HG03558 (cell line): ENCODE measurements around the gene RER1.

Source experiments
- ATAC-seq: cut with Tn5 transposase; IDR thresholded peaks from one replicate; pipeline ENCODE4 v1.9.1; 2021; ENCODE audit warnings: moderate number of reproducible peaks; ENCODE audit not compliant: unreplicated experiment; ENCODE audit errors: extremely low read depth

RER1 gene

DNA sequence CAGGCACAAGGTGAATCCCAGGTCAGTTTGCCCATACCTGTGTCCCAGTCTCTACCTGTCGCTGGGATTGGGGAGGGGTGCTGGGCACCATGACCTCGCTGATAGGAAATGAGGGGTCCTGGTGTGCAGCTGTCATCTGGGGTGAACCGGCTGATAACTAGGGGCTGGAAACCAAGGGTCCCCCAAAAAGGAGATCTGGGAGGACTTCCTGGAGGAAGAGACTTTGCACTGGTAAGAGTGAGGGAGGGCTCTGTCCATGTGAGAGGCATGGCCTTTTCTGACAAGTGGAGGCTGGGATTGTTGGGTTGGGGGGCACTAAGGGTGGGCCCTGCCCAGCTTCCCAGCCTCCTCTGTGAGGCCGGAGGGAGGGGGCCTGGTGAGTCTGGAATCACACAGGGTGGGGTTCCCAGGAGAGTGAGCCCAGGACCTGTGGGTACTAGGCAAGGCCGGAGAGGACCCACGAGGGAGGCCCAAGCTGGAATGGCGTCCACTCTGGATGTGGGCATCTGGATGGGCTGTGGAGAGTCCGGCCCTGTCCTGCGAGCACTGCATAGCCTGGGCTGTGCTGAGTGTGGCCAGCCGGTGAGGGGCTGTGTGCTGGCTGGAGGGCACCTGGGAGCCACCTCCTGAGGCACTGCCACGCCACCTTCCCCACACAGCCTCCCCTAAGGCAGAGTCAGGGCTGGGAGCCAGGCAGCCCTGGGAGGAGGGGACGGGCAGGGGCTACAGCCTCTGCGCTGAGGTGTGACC is 25.6 kb downstream of the RER1 start:
- no peak for ATAC-seq

DNA sequence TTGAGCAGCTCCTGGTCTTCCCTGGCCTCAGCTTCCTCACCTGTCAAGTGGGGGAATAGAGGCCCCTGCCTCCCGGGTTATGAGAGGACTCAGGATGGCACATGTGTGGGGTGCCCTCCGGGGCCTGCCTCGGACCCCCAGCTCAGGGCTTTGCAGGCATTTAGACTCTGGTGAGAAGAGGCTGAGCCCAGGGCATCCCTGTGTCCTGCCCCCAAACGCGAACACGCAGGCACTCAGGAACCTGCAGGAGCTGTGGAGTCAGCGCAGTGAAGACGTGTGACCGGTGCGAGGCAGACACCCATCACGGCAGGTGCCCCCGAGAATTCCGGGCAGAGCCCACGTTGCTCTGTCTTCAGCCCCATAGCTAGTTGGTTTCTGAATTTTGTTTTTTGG is 26.2 kb downstream of the RER1 start:
- ATAC-seq, result no peak

DNA sequence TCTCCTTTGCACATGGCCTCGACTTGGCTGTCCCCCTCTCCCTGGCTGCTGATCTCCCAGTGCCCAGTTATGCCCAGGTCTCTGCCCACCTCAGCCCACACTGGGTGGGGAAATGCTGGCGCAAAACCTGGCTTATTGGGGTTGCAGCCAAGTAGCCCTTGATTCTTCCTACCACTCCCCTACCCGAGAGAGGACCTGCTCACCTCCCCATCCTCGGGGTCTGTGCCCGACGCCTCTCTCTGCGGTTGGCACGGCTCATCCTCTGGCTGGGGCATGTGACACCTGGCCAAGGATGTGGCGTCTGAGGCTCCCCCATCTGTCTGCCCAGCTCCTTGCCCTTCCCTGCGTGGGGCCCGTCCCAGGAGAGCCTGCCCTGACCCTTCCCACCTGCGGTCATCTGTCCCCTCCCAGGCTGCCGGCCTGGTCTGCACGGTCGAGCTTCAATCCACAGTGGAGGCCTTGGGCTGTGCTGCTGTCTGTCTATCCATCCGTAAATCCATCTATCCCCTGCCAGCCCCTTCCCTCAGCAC is 27.2 kb downstream of the RER1 start:
- ATAC-seq, result no peak

DNA sequence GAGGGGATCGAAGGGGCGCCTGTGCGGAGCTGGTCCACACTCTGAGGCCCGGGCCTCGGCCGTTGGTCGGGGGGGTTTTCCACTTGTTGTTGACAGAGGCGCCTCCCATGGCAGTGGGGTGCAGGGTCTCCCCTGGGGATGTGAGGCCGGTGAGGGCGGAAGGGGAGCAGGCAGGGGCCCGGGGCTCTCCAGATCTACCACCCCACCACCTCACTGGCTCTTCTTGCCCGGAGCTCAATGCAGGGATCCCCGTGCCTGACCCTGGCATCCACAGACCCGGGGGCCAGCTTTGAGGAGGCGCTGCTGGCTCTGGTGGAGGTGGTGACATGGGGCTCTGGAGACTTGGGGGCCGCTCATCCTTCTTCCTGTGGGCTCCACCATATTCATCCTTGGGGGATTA is 27.8 kb downstream of the RER1 start:
- no peak for ATAC-seq

DNA sequence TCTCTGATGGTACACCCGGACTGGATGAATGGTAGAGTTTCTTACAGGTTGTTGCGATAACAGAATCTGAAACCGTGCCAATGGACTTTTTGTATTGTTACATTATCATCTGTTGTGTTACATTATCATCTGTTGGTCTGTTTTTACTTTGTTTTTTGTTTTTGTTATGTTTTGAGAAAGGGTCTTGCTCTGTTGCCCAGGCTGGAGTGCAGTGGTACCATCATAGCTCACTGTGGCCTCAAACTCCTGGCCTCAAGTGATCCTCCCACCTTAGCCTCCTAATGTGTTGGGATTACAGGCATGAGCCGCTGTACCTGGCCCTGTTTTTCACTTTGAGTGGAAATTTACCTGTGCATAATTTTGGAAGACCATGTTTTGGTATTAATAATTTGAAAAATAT is 30.9 kb downstream of the RER1 start:
- no peak for ATAC-seq

DNA sequence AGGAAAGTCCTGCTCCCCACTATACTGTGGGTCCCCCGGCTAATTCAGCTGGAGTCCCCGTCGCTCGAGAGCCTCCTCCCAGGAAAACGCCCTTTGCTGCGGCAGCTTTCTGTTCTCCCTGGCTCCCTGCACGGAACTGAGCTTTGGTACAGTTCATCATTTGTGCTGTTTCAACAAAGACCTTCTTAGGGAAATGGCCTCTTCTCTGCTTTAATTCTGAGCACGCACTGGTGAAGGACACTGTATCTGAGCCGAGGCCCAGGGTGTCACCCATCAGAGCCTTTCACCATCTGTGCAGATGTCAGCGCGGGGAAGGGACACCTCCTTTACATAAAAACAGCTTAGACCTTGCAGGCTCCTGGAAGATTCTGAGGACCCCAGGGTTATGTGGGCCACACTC is 34.3 kb downstream of the RER1 start:
- no peak for ATAC-seq

DNA sequence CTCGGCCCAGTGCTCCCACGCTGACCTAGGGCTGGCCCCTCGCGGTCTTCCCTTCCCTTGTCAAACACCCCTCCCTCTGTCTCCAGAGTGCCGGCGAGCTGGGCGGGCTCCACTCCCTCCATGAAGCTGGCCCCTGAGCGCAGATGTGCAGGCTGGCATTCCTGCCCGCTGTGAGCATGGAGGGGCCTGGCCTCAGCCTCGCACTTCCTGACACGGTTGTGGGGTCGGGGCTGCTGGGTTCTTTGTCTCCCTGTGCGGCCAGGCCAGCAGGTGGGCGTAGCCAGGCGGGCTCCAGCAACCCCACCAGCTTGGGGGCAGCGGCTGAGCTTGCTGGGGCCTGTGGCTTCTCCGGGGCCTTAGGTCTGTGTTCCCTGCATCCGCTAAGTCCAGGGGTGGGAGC is 34.9 kb downstream of the RER1 start:
- ATAC-seq, result no peak

DNA sequence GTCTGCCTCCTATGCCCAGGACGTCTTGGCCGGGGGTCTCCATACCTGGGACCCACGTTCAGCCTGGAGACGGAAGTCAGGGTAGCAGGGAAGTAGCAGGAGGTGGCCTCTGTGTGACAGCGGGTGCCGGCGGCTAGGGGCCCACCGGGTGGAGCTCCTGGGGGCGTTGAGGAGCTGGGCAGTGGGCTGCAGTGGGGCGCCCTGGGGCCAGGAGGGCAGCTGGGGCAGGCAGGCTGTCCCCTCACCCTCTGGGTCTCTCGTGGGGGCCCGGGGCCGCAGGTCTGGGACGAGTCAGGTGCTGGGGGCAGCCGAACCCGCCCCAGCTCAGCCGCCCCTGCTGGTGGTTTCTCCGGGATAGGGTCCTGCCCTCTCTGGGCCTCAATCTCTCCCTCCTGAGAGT is 35.4 kb downstream of the RER1 start:
- ATAC-seq, result no peak

DNA sequence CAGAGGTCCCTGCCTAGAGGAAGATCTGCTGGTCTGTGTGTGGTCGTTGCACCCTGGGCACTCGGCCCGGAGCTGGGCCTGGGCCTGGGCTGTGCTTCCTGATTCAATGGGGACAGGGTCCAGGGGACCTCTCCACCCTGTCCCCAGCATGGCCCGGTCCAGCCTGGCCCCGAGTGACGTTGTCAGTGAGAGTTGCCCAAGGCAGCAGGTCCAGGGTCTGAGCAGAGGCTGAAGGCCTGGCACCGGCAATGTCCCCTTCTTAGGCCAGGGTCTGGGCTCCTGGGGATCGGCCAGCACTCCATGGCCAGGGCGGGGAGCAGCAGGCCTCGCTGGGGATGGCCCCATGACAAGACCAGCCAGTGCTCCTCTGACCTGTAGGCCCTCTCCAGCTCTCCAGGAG is 36.3 kb downstream of the RER1 start:
- ATAC-seq, result no peak

DNA sequence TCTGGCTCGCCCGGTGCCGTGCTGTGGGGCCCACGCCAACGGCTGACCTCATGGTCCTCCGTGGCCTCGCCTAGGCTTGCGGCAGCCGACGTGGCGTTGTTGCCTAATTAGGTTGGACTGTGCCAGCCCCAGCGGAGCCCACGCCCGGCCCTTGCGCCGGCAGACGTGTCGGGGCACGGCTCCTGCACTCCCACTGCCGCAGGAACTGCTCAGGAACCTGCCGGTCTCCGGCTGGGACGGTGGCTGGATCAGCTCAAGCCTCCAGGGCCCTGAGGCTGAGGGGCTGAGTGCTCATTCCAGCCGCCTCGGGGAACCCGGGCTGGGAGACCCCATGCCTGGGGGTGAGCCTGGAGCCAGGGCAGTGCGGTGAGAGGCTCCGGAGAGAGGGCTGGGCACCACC is 36.8 kb downstream of the RER1 start:
- no peak for ATAC-seq

DNA sequence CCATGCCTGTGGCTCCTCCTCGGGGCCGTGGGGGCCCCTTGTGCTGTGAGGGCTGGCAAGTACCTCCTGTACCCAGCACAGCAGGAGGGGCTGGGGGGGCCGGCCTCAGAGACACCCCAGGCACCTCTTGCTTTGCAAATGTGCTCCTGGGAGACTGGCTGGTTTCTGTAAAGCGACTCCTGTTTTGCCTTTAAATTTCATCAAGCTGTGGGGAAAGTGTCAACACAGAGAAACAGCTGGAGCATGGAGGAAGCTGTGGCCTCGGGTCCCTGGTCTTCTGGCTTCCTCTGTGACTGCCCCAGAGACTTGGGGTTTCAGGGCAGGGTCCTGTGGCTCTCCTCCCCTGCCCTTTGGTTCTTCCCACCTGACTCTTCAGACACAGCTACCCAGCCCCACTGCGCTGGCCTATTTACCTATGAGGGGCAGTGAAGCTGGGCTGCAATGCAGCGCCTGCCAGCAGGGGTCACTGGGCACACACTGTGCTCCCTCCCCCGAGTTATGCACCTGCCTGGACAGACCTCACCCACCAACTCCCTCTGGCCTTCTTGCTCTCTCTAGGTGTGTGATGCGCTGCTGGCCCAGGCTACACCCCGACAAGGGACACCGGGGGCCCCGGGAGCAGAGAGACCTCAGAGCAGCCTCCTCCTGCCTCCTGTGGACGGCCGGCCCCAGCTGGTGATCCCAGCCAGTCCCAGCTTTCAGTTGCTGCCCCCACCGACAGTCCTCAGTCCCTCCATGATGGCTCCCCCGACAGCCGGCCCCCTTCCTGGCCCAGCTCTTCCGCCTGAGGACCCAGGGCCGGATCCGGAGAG is 38.3 kb downstream of the RER1 start:
- ATAC-seq, result no peak

DNA sequence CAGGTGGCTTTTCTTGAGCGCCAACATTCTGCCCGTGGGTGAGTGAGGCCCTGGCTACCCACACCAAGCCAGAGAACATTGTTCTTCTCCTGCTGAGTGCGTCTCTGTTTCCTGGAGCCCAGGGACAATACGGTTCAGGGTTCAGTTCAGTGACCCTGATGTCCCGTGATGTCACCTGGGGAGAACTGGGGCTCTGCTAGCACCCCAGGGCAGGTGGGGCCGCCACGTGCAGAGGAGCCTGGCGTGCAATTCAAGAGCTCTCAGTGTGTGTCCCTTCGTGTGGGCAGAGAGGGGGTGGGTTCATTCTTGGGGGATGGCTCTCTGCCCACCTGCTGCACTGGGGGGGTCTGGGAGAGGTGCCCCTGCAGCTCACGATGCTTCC is 38.9 kb downstream of the RER1 start:
- no peak for ATAC-seq

DNA sequence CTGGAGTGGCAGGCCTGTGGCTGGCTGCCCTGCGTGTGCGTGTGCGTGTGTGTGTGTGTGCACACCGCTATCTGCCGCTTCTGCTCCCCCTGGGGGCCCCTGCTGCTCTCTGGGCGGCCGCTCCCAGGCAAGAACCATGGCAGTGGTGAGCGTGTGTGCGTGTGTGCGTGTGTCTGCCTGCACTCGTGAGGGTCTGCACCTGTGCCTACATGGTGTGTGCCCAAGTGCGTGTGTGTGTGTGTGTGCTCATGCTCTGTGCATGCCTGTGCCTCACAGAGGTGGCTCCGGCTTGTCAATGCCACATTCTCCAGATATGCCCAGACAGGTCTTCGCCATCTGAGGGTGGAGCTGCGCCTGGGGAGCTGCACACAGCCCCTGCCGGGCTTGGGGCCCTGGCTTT is 39.5 kb downstream of the RER1 start:
- no peak for ATAC-seq

DNA sequence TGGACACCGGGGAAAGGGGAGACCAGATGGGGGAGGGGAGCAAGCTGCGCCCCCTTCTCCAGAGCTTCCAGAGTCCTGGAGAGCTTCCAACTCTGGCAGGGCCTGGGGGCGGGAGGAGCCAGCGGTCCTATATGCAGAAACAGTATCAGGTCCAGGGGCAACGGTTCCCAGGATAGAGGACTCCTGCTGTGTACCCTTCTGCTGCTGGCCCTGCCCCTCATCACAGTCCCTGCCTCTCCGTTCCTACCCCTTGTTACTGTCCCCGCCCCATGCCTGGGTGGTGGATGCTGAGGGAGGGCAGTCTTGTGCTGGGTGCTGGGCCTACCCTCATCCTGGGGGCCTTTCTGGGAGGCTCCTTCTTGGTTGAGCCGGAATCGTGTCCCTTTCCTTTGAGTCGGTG is 39.9 kb downstream of the RER1 start:
- ATAC-seq, result no peak

DNA sequence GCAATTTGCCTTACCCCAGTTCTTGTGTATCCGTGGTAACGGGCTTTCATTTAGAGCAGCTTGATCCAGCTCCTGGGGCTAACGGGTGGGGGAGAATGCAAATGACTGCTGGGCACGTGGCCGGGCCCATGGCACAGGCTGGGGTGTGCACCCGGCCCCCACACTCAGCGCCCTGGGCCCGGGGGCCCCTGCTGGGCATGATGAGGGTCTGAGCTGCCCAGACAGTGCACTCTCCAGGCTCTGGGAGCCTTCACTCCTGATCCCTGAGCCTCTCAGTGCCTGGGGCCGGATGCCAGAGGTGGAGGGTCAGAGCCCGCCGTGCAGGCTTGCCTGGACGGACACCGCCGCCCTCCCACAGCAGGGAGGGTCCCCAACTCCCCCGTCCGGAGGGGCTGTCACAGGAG is 40.8 kb downstream of the RER1 start:
- no peak for ATAC-seq

DNA sequence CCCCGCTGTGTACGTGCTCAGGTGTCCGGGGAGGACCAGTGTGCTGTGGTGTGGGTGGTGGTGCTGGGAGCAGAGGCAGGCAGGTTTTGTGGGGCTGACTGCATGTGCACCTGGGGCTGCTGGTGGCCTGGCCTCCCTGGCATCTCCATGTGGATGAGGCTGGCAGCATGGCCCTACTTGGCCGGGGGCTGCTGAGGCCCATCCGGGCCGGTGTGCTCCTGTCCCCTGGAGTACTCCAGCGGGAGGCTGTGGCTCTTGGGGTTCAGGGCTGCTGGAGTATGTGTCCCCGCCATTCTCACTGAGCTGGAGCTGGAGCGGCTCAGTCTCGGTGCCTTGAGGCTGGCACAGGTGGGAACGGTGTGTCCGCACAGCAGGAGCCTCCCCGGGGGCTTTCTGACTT is 41.6 kb downstream of the RER1 start:
- no peak for ATAC-seq

DNA sequence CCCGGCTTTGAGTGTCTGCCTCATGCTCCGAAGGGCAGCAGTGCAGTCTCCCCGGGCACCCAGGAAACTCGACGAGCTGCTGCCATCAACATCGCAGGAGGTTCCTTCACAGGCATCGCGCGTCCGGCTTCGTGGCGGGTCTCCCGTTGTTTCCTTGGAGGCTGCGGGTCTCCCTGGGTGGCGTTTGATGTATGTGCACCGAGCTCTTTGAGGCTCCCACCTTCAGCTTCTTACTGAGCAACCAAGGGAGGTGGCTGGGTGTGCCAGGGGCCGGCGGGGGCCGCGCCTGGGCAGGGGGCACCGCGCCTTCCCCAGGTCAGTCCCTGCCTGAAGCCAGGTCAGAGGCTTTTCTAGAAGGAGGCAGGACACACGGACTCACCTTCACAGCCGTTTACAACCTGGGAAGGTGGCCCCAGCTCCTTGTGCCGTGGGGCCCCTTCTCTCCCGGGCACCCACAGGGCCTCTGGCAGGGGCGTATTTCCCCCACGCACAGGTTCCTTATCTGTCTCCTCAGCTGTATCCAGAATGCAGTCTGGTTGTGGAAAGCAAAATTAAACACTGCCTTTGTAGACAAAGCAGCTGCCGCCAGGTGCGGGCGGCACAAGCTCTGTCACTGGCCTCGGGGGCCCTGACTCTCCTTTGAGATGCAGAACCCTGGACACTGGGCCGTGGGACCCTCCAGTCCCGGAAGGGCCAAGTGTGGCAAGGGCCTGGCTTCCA is 42.5 kb downstream of the RER1 start:
- no peak for ATAC-seq

DNA sequence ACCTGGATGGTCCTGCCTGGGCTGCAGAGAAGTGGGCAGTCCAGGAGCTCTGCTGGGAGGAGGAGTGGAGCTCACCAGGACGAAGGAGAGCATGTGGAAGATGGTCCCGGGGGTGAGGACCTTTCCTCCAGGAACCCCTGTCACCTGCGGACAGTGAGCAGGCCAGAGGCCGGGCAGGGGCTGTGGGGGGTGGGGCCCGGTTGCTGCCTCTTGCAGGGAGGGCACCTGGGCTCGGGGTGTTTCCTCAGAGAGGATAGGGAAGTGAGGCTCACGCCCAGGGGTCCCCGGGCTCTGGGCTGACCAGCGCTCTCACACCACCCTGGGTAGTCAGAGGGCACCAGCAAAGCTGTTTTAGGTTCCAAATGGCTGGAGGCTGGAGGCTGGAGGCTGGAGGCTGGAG is 43.5 kb downstream of the RER1 start:
- ATAC-seq, result no peak

DNA sequence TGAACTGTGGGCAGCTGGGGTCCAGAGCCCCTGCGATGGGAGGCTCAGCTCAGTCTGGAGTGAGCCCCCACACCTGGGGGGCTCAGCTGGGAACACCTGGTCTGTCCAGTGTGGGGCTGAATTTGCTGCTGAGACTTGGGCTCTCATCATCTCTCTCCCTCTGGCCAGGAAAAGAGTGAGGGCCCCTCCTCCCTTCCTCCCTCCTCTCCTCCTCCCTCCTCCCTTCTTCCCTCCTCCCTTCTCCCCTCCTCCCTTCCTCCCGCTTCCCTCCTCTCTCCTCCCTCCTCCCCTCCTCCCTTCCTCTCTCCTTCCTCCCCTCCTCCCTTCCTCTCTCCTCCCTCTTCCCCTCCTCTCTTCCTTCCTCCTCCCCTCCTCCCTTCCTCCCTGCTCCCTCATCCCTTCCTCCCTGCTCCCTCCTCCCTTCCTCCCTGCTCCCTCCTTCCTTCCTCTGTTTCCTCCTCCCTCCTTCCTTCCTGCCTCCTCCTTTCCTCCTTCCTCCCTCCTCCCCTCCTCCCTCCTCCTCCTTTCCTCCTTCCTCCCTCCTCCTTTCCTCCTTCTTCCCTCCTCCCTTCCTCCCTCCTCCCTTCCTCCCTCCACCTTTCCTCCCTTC is 44.2 kb downstream of the RER1 start:
- ATAC-seq, result no peak

DNA sequence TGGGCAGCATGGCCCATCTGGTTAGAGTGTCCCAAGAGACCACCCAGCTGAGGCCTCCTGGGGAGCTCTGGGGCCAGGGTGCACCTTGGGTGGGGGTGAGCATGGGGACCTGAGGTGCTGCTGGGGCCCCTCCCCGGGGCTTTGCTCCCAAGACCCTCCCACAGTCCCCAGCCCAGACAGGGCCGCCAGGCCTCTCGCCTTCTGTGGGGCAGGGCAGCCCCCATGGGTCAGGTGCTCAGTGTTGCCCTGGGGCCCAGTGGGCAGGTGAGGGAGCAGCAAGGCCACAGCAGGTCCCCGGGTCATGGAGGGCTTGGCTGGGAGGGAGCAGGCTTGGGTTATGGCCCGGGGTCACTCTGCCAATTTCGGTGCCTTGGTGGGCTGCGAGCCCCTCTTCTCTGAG is 45.2 kb downstream of the RER1 start:
- no peak for ATAC-seq

DNA sequence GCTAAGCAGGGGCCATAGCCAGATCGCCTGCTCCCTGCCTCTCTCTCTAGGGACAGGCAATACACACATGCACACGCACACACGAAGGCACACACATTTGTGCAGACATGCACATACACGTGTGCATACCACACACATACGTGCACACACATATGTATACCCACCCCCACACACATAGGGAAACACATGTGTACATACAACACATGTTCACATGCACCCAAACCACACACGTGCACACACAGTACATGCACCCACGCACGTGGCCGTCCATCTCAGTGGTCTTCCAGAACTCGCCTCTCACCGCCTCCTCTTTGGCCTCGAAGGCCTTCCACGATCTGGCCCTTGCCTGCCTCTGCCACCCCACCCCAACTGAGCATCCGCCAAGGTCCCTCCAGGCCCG is 46.0 kb downstream of the RER1 start:
- ATAC-seq, result no peak
